Osteoblast (primary cell): Measurements from ENCODE around the gene ROPN1L. TPM values are rescaled to one million over a fixed set of nuclear protein-coding genes. Genes with fewer than 3 reads are reported as not detected.

Experiments used
- DNase-seq: peaks from one replicate; pipeline ENCODE4 v3.0.0; 2011; ENCODE audit warnings: low spot score, mixed read lengths; ENCODE audit not compliant: insufficient read length; ENCODE audit errors: missing footprints
- H2AFZ ChIP-seq: 2 replicates; pipeline ENCODE4 v1.6.0; 2011; ENCODE audit warnings: mild to moderate bottlenecking, low read length
- H3K27ac ChIP-seq: 2 replicates; pipeline ENCODE4 v1.5.1; 2011; ENCODE audit warnings: mild to moderate bottlenecking, low read depth, low read length, moderate library complexity
- H3K27me3 ChIP-seq: 2 replicates; pipeline ENCODE4 v1.6.0; 2012; ENCODE audit warnings: mild to moderate bottlenecking, control low read depth, inconsistent platforms, low read length, moderate library complexity; ENCODE audit not compliant: insufficient read depth
- H3K36me3 ChIP-seq: 2 replicates; pipeline ENCODE4 v1.5.1; 2011; ENCODE audit warnings: mild to moderate bottlenecking, low read length, control low read depth, moderate library complexity; ENCODE audit not compliant: insufficient read depth
- H3K4me1 ChIP-seq: 2 replicates; pipeline ENCODE4 v1.5.1; 2011; ENCODE audit warnings: mild to moderate bottlenecking, low read length, control low read depth, moderate library complexity; ENCODE audit not compliant: insufficient read depth
- H3K4me2 ChIP-seq: 2 replicates; pipeline ENCODE4 v1.6.0; 2011; ENCODE audit warnings: mild to moderate bottlenecking, low read length; ENCODE audit not compliant: insufficient read depth
- H3K4me3 ChIP-seq: fragments of 200-600 bp; sonication (generic); 3 replicates; pipeline ENCODE4 v1.5.1; 2012; ENCODE audit warnings: mild to moderate bottlenecking, low read length, inconsistent platforms; ENCODE audit not compliant: insufficient read depth
- H3K79me2 ChIP-seq: 2 replicates; pipeline ENCODE4 v1.6.0; 2012; ENCODE audit warnings: mild to moderate bottlenecking, low read length, control low read depth, inconsistent platforms; ENCODE audit not compliant: insufficient read depth
- H3K9me3 ChIP-seq: 2 replicates; pipeline ENCODE4 v1.5.1; 2011; ENCODE audit warnings: low read depth, low read length, control low read depth
- H4K20me1 ChIP-seq: 2 replicates; pipeline ENCODE4 v1.6.0; 2012; ENCODE audit warnings: mild to moderate bottlenecking, low read length, control low read depth; ENCODE audit not compliant: insufficient read depth
- total RNA-seq: library from RNA; depleted of rRNA; stranded (reverse); fragments of >200 nt; gene quantifications from 2 replicates; pipeline ENCODE4 v1.2.3, GENCODE V29; 2012
- TF ChIP-seq, protein P1 (sequence below): IDR thresholded peaks from 2 replicates; pipeline ENCODE4 v1.5.1; 2011; ENCODE audit warnings: mild to moderate bottlenecking, low read depth, low read length, moderate library complexity; ENCODE audit errors: extremely low read depth

The ROPN1L gene
- total RNA-seq, 1 donor = 0.72 TPM

DNA sequence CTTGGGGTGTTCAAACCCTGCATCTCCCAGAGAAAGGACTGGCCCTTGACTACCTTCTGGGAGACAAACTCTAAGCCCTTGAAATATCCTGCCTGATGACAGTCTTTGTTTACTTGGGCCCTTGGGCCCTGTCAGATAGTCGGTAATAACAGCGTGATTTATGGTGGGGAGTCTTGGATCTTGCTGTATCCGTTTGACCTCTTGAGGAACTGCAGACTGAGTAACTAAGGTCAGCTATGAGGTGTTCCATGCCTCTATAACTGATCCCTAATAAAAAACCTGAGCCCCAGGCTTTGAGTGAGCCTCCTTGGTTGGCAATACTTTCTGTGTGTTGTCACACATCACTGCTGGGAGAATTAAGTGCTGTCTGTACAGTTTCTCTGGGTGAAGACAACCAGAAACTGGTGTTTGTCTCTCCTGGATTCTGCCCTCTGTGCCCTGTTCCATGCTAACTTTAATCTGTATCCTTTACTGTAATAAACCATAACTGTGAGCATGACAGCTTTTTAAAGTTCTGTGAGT, 66.0 kb downstream of the ROPN1L start:
- TF ChIP-seq, protein P1, sequence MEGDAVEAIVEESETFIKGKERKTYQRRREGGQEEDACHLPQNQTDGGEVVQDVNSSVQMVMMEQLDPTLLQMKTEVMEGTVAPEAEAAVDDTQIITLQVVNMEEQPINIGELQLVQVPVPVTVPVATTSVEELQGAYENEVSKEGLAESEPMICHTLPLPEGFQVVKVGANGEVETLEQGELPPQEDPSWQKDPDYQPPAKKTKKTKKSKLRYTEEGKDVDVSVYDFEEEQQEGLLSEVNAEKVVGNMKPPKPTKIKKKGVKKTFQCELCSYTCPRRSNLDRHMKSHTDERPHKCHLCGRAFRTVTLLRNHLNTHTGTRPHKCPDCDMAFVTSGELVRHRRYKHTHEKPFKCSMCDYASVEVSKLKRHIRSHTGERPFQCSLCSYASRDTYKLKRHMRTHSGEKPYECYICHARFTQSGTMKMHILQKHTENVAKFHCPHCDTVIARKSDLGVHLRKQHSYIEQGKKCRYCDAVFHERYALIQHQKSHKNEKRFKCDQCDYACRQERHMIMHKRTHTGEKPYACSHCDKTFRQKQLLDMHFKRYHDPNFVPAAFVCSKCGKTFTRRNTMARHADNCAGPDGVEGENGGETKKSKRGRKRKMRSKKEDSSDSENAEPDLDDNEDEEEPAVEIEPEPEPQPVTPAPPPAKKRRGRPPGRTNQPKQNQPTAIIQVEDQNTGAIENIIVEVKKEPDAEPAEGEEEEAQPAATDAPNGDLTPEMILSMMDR = no peak
- DNase-seq = no peak

DNA sequence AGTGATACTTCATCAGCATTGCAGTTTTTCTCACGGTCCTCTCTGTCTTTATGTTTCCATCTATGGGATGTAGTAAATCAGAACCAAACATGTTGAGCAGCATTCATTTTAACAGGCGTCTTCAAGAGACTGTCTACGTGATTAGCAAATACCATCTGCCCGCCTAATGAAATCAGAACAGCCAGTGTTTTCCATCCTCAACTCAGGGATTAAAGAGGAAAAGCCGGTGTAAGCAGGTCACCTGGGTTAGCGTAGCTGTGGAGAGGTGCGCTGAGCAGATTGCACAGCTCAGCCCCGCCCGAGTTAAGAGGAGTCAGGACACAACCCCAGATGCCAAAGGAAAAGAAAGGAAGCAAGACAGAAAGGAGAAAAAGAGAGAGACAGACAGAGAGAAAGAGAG, 67.9 kb downstream of the ROPN1L start:
- H3K36me3 ChIP-seq = no peaks in the 10 kb centered on the region
- DNase-seq = no peak
- H3K27ac ChIP-seq = no peak overlapping the region
- no peaks in the 10 kb centered on the region for H3K9me3 ChIP-seq
- no peaks in the 10 kb centered on the region for H4K20me1 ChIP-seq
- TF ChIP-seq, protein P1 = no peak
- no peaks in the 10 kb centered on the region for H3K79me2 ChIP-seq
- no peak overlapping the region for H3K4me2 ChIP-seq
- H3K4me1 ChIP-seq = peaks cover 12% of the 10 kb centered on the region
- H3K27me3 ChIP-seq = peaks cover 2% of the 10 kb centered on the region
- H2AFZ ChIP-seq = no peak overlapping the region
- no peak overlapping the region for H3K4me3 ChIP-seq

More for the DNA sequence above, 66.0 kb downstream of the ROPN1L start:
- no peaks in the 10 kb centered on the region for H4K20me1 ChIP-seq
- H3K36me3 ChIP-seq = no peaks in the 10 kb centered on the region
- no peaks in the 10 kb centered on the region for H3K9me3 ChIP-seq
- H3K4me2 ChIP-seq = no peak overlapping the region
- no peak overlapping the region for H2AFZ ChIP-seq
- H3K79me2 ChIP-seq = no peaks in the 10 kb centered on the region
- no peak overlapping the region for H3K4me3 ChIP-seq
- no peaks in the 10 kb centered on the region for H3K4me1 ChIP-seq
- peaks cover 2% of the 10 kb centered on the region for H3K27me3 ChIP-seq
- H3K27ac ChIP-seq = no peak overlapping the region

DNA sequence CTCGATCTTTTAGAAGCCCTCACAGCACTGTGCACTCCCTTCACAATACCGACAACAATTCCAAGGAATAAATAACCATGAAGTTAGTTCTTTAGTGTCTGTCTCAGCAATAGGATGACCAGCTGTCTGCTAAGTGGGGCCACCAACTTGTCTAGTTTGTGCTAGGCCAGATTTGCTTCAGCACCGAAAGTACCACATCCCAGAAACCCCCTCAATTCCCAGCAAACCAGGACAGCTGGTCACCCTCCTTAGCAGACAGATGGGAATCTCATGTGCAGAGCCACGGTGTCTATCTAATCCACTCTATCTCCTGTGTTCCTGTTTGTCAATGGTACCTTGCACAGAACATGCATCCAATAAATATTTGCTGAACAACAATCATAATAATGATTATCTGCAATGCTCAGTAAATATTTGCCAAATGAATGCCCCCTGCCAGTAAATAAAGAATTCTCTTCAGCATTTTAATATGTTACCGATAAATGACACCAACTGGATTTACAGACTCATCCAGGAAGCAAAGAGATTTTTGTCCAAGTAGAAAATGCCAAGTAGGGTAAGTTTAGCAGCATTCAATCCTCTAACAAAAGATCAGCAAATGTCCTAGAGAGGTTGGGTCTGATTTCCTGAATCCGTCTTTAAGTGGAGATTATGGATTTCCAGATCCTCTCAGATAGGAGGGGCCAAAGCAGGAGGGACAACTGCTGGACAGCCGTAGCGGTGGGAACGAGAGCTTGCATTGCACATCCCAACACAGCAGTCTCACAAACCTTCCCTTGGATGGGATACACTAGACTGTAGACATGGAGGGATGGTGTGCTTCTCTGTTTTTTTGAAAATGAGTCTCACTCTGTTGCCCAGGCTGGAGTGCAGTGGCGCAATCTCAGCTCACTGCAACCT, 70.3 kb downstream of the ROPN1L start:
- Histone ChIP-seq H3K27ac (no peak overlapping the region), H3K36me3 (no peaks in the 10 kb centered on the region), H4K20me1 (no peaks in the 10 kb centered on the region), H2AFZ (no peak overlapping the region), H3K4me1 (peaks cover 12% of the 10 kb centered on the region), H3K9me3 (no peaks in the 10 kb centered on the region), H3K79me2 (no peaks in the 10 kb centered on the region), H3K27me3 (peaks cover 4% of the 10 kb centered on the region), H3K4me3 (no peak overlapping the region), H3K4me2 (no peak overlapping the region)
- TF ChIP-seq, protein P1 = no peak
- no peak for DNase-seq
